Activated CD8-positive, alpha-beta T cell treated with anti-CD3 and anti-CD28 coated beads, Interleukin-2, amount 10 ng/mL, durations not matched to agents 7 days and 5 days (primary cell): Measurements from ENCODE around the gene TRPV2. TPM values are rescaled to one million over a fixed set of nuclear protein-coding genes. Genes with fewer than 3 reads are reported as not detected.
"Not testable (repeated sequence)": the region's sequence is repeated elsewhere in the genome, so short reads cannot be mapped to it uniquely, and the experiment has no call there.

Source experiments
- ATAC-seq: fragments of 150-1000 bp; cut with Tn5 transposase; one replicate; pipeline ENCODE4 v1.10.0; 2021; ENCODE audit warnings: moderate library complexity
- CTCF ChIA-PET: fragments of 350-600 bp; sonication (Branson Sonifier 250); formaldehyde crosslinking; loops from one replicate; lab custom pipeline; 2021; ENCODE audit warnings: antibody characterized with exemption; lab: Charles Lee
- POLR2A ChIA-PET: fragments of 350-600 bp; sonication (Branson Sonifier 250); formaldehyde crosslinking; loops from one replicate; lab custom pipeline; 2021; ENCODE audit warnings: antibody characterized with exemption; lab: Charles Lee
- DNase-seq: peaks from one replicate; pipeline ENCODE4 v3.0.0-alpha.2; 2020
- H3K27ac Mint-ChIP-seq: one replicate; pipeline ENCODE4 v1.8.0; 2021; ENCODE audit warnings: mild to moderate bottlenecking, mixed read lengths
- H3K27me3 Mint-ChIP-seq: one replicate; pipeline ENCODE4 v1.8.0; 2021; ENCODE audit warnings: low read depth, mixed read lengths
- H3K36me3 Mint-ChIP-seq: one replicate; pipeline ENCODE4 v1.8.0; 2021; ENCODE audit warnings: low read depth, mixed read lengths
- H3K4me1 Mint-ChIP-seq: one replicate; pipeline ENCODE4 v1.8.0; 2021; ENCODE audit warnings: low read depth, mixed read lengths
- H3K4me3 Mint-ChIP-seq: one replicate; pipeline ENCODE4 v1.8.0; 2021; ENCODE audit warnings: mild to moderate bottlenecking, mixed read lengths
- H3K9me3 Mint-ChIP-seq: one replicate; pipeline ENCODE4 v1.8.0; 2022; ENCODE audit warnings: mixed read lengths; ENCODE audit not compliant: insufficient read depth
- total RNA-seq, 2 experiments: library from RNA; stranded (reverse); gene quantifications; one replicate each; pipeline ENCODE4 v1.2.3, GENCODE V29; 2021

Gene TRPV2
- total RNA-seq, 2 experiments from 2014 or later = 124 to 134 TPM

GRCh38 chr17:16438173-16438556 lies 22.8 kb downstream of the TRPV2 start:
- Mint-ChIP-seq H3K36me3 (peaks cover 50% of the 10 kb centered on the region), H3K4me1 (peaks cover 48% of the 10 kb centered on the region)

GRCh38 chr17:16438557-16439302 lies 23.4 kb downstream of the TRPV2 start:
- Mint-ChIP-seq H3K36me3 (peaks cover 48% of the 10 kb centered on the region), H3K27ac (peak overlapping the region; percentile 99)

More at GRCh38 chr17:16438173-16438556, 22.8 kb downstream of the TRPV2 start:
- H3K27me3 Mint-ChIP-seq = no peaks in the 10 kb centered on the region
- POLR2A ChIA-PET = interaction anchor here (0.7 to 5.0 kb wide), 10 partner anchors 9 to 134 kb away, joined by 3 to 57 read pairs (median 4); partner anchors contain the start of genes TRPV2 and UBB
- H3K4me3 Mint-ChIP-seq = peak overlapping the region; percentile 100
- H3K27ac Mint-ChIP-seq = peak overlapping the region; percentile 99
- DNase-seq = no peak
- CTCF ChIA-PET = interaction anchor here (0.8 to 4.5 kb wide), 15 partner anchors 10 to 152 kb away, joined by 3 to 35 read pairs (median 4); partner anchors contain the start of gene TRPV2
- ATAC-seq = no peak
- no peaks in the 10 kb centered on the region for H3K9me3 Mint-ChIP-seq

GRCh38 chr17:16439303-16439791 lies 24.0 kb downstream of the TRPV2 start:
- ATAC-seq (peak; percentile 3), DNase-seq (peak; percentile 45)
- H3K27me3 Mint-ChIP-seq = no peaks in the 10 kb centered on the region
- peak overlapping the region; percentile 99 for H3K27ac Mint-ChIP-seq
- ChIA-PET POLR2A (interaction anchor here (0.7 to 5.0 kb wide), 8 partner anchors 11 to 97 kb away, joined by 3 to 57 read pairs (median 6); partner anchors contain the start of genes TRPV2 and UBB), CTCF (interaction anchor here (1.2 to 4.5 kb wide), 7 partner anchors 11 to 96 kb away, joined by 3 to 35 read pairs (median 13); partner anchors contain the start of genes TRPV2 and UBB)
- H3K9me3 Mint-ChIP-seq = no peaks in the 10 kb centered on the region
- H3K4me1 Mint-ChIP-seq = peaks cover 53% of the 10 kb centered on the region
- H3K36me3 Mint-ChIP-seq = peaks cover 53% of the 10 kb centered on the region
- H3K4me3 Mint-ChIP-seq = peak overlapping the region; percentile 100

More at GRCh38 chr17:16438557-16439302, 23.4 kb downstream of the TRPV2 start:
- DNase-seq (peak; percentile 97), ATAC-seq (peak; percentile 90)
- Mint-ChIP-seq H3K27me3 (no peaks in the 10 kb centered on the region), H3K9me3 (no peaks in the 10 kb centered on the region), H3K4me1 (peaks cover 49% of the 10 kb centered on the region), H3K4me3 (peak overlapping the region; percentile 100)
- ChIA-PET POLR2A (interaction anchor here (0.6 to 5.0 kb wide), 12 partner anchors 9 to 134 kb away, joined by 3 to 57 read pairs (median 4); partner anchors contain the start of genes TRPV2 and UBB), CTCF (interaction anchor here (0.8 to 4.5 kb wide), 16 partner anchors 11 to 153 kb away, joined by 3 to 35 read pairs (median 4); partner anchors contain the start of genes TRPV2 and UBB)

- H3K4me3 Mint-ChIP-seq = peak overlapping the region; percentile 100
- H3K4me1 Mint-ChIP-seq = peaks cover 55% of the 10 kb centered on the region
- H3K36me3 Mint-ChIP-seq = peaks cover 55% of the 10 kb centered on the region
- H3K9me3 Mint-ChIP-seq = no peaks in the 10 kb centered on the region
- peak overlapping the region; percentile 99 for H3K27ac Mint-ChIP-seq
- ChIA-PET POLR2A (interaction anchor here (0.7 to 4.0 kb wide), 5 partner anchors 11 to 144 kb away, joined by 3 to 35 read pairs (median 5); partner anchors contain the start of gene UBB), CTCF (interaction anchor here (1.0 to 5.1 kb wide), 7 partner anchors 13 to 96 kb away, joined by 3 to 35 read pairs (median 17); partner anchors contain the start of genes TRPV2 and UBB)
- ATAC-seq = no peak
- H3K27me3 Mint-ChIP-seq = no peaks in the 10 kb centered on the region
- DNase-seq = peak; percentile 54
These were observed 24.5 kb downstream of the TRPV2 start for GRCh38 chr17:16439811-16440351.

GRCh38 chr17:16440354-16440753 lies 25.0 kb downstream of the TRPV2 start:
- H3K27me3 Mint-ChIP-seq, H3K9me3 Mint-ChIP-seq, DNase-seq, ATAC-seq: not testable (repeated sequence)
- peak overlapping the region; percentile 99 for H3K27ac Mint-ChIP-seq
- CTCF ChIA-PET = interaction anchor here (1.0 to 5.1 kb wide), 6 partner anchors 13 to 96 kb away, joined by 3 to 35 read pairs (median 12); partner anchors contain the start of genes TRPV2 and UBB
- POLR2A ChIA-PET = interaction anchor here (1.6 to 4.0 kb wide), 4 partner anchors 10 to 143 kb away, joined by 3 to 35 read pairs (median 7); partner anchors contain the start of gene UBB
- peaks cover 55% of the 10 kb centered on the region for H3K36me3 Mint-ChIP-seq
- H3K4me1 Mint-ChIP-seq = peaks cover 52% of the 10 kb centered on the region
- H3K4me3 Mint-ChIP-seq = peak overlapping the region; percentile 100

GRCh38 chr17:16440901-16441629 lies 25.7 kb downstream of the TRPV2 start:
- no peak for ATAC-seq

GRCh38 chr17:16442141-16442540 lies 26.8 kb downstream of the TRPV2 start:
- H3K27me3 Mint-ChIP-seq = no peaks in the 10 kb centered on the region
- CTCF ChIA-PET = interaction anchor here (1.4 to 5.1 kb wide), 5 partner anchors 9 to 79 kb away, joined by 4 to 35 read pairs (median 17); partner anchors contain the start of gene TRPV2
- peak overlapping the region; percentile 81 for H3K27ac Mint-ChIP-seq
- ATAC-seq (no peak), DNase-seq (no peak)
- H3K4me3 Mint-ChIP-seq = peak overlapping the region; percentile 100
- POLR2A ChIA-PET = no interaction called here
- peaks cover 53% of the 10 kb centered on the region for H3K4me1 Mint-ChIP-seq
- H3K9me3 Mint-ChIP-seq = no peaks in the 10 kb centered on the region
- peaks cover 63% of the 10 kb centered on the region for H3K36me3 Mint-ChIP-seq

More at GRCh38 chr17:16440901-16441629, 25.7 kb downstream of the TRPV2 start:
- Mint-ChIP-seq H3K36me3 (peaks cover 60% of the 10 kb centered on the region), H3K4me3 (peak overlapping the region; percentile 100), H3K9me3 (no peaks in the 10 kb centered on the region), H3K27ac (peak overlapping the region; percentile 67), H3K4me1 (peaks cover 49% of the 10 kb centered on the region), H3K27me3 (no peaks in the 10 kb centered on the region)
- POLR2A ChIA-PET = interaction anchor here (0.7 to 4.0 kb wide), 6 partner anchors 10 to 467 kb away, joined by 3 to 35 read pairs (median 4); partner anchors contain the start of gene UBB
- DNase-seq = no peak
- CTCF ChIA-PET = interaction anchor here (1.0 to 5.1 kb wide), 7 partner anchors 10 to 95 kb away, joined by 3 to 35 read pairs (median 11); partner anchors contain the start of gene TRPV2

GRCh38 chr17:16442594-16443510 lies 27.5 kb downstream of the TRPV2 start:
- H3K27ac Mint-ChIP-seq = peak overlapping the region; percentile 81
- POLR2A ChIA-PET = interaction anchor here (0.7 to 1.2 kb wide), 2 partner anchors 62 to 93 kb away, joined by 3 to 5 read pairs; partner anchors contain the start of gene UBB
- peaks cover 63% of the 10 kb centered on the region for H3K36me3 Mint-ChIP-seq
- no peaks in the 10 kb centered on the region for H3K9me3 Mint-ChIP-seq
- H3K4me3 Mint-ChIP-seq = peak overlapping the region; percentile 15
- peaks cover 56% of the 10 kb centered on the region for H3K4me1 Mint-ChIP-seq
- no peaks in the 10 kb centered on the region for H3K27me3 Mint-ChIP-seq
- DNase-seq = no peak
- CTCF ChIA-PET = interaction anchor here (1.6 to 5.1 kb wide), 4 partner anchors 10 to 79 kb away, joined by 5 to 27 read pairs (median 14); no protein-coding TSS in a partner anchor
- ATAC-seq = no peak

- ChIA-PET POLR2A (interaction anchor here (0.7 to 1.2 kb wide), 2 partner anchors 62 to 92 kb away, joined by 3 to 5 read pairs; partner anchors contain the start of gene UBB), CTCF (interaction anchor here (1.6 to 5.1 kb wide), 3 partner anchors 10 to 80 kb away, joined by 5 to 27 read pairs (median 17); no protein-coding TSS in a partner anchor)
- no peak overlapping the region for H3K27ac Mint-ChIP-seq
- no peak overlapping the region for H3K4me3 Mint-ChIP-seq
- no peaks in the 10 kb centered on the region for H3K9me3 Mint-ChIP-seq
- DNase-seq (no peak), ATAC-seq (no peak)
- peaks cover 70% of the 10 kb centered on the region for H3K36me3 Mint-ChIP-seq
- no peaks in the 10 kb centered on the region for H3K27me3 Mint-ChIP-seq
- peaks cover 55% of the 10 kb centered on the region for H3K4me1 Mint-ChIP-seq
These were observed 28.3 kb downstream of the TRPV2 start for GRCh38 chr17:16443511-16444257.
